Esophagus squamous epithelium (tissue), 5 donors: Measurements from ENCODE around the gene BANF2. TPM values are rescaled to one million over a fixed set of nuclear protein-coding genes. Genes with fewer than 3 reads are reported as not detected.
A peak's percentile ranks its signal among the peaks of the same experiment; 100 is the strongest.

Source experiments
- DNase-seq: peaks from one replicate; lab custom pipeline; 2025; lab: John Stamatoyannopoulos, UW
- H3K27ac ChIP-seq, 4 donors: fragments of 200-600 bp; sonication (generic); one replicate each; pipeline ENCODE4 v1.5.1; 2016 to 2019; ENCODE audit warnings: mild to moderate bottlenecking in 1 of 4
- H3K27me3 ChIP-seq, 4 donors: fragments of 200-600 bp; sonication (generic); 1 replicate in 3 of 4; 2 replicates in 1 of 4; pipeline versions ENCODE4 v1.5.1 to v1.6.0; 2017 to 2021; ENCODE audit warnings: antibody characterized with exemption in 1 of 4
- H3K36me3 ChIP-seq, 3 donors: fragments of 200-600 bp; sonication (generic); one replicate each; pipeline ENCODE4 v1.5.1; 2016 to 2019
- H3K4me1 ChIP-seq, 3 donors: fragments of 200-600 bp; sonication (generic); one replicate each; pipeline ENCODE4 v1.5.1; 2017 to 2019
- H3K4me3 ChIP-seq, 4 donors: fragments of 200-600 bp; sonication (generic); 1 replicate in 3 of 4; 2 replicates in 1 of 4; pipeline ENCODE4 v1.5.1; 2016 to 2019; ENCODE audit warnings: mild to moderate bottlenecking in 2 of 4, moderate library complexity in 1 of 4
- H3K9me3 ChIP-seq, 3 donors: fragments of 200-600 bp; sonication (generic); one replicate each; pipeline ENCODE4 v1.5.1; 2016 to 2019
- CTCF ChIP-seq, 6 experiments: fragments of 450-650 bp in 4 of 6; fragments of 200-600 bp in 2 of 6; sonication (generic) in 2 of 6; IDR thresholded peaks; one replicate each; pipeline ENCODE4 v1.5.1; 2016 to 2019; ENCODE audit warnings: antibody characterized with exemption in 6 of 6, mild to moderate bottlenecking in 4 of 6, moderate library complexity in 4 of 6
- POLR2A ChIP-seq, 4 donors: fragments of 450-650 bp; IDR thresholded peaks; one replicate each; pipeline ENCODE4 v1.6.1; 2017; ENCODE audit warnings: antibody characterized with exemption in 4 of 4, mild to moderate bottlenecking in 4 of 4, moderate library complexity in 3 of 4
- WGBS, 2 donors: methylation state at CpG; one replicate each; pipeline ENCODE4 v1.1.5; 2018; 5-methylcytosine and 5-hydroxymethylcytosine counted together
- intact Hi-C: fragments of 100-400 bp; cut with DNase I; formaldehyde crosslinking; loops from one replicate; pipeline ENCODE4 v1.15.0; 2022
- total RNA-seq, 4 donors: library from RNA; depleted of rRNA; stranded (reverse); fragments of >200 nt; gene quantifications; one replicate each; pipeline ENCODE4 v1.1.0, GENCODE V29; 2016
- donor health status: DM: yes; HTN: yes; CAD: no.

Gene BANF2
- total RNA-seq, 4 donors from 2014 or later = not detected

DNA sequence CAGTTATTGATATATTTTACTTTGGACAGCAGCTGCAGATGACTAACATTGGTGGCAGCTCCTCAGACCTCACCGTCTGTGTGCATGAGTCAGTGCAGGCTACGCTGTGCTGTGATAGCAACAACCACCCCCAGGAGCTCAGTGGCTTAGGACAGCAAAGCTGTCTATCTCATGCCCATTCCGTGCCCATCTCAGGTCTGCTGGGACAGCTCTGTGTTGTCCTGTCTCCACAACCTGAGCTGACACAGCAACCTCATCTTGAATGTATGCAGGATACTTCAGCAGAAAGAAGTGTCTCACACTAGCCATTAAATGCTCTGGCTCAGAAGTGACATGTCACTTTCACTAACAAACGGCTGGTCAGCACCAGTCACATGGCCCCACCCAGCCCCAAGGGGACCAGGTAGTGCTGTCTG lies 47.7 kb downstream of the BANF2 start:
- DNase-seq = no peak
- Histone ChIP-seq H3K9me3 (no peaks in the 10 kb centered on the region), H3K4me1 (peaks cover 0 to 5% (median 0%) of the 10 kb centered on the region in 3 donors), H3K36me3 (no peaks in the 10 kb centered on the region), H3K4me3 (no peak overlapping the region), H3K27me3 (no peaks in the 10 kb centered on the region), H3K27ac (no peak overlapping the region)
- TF ChIP-seq CTCF (IDR thresholded peaks at IDR 0.05) = no peak
- TF ChIP-seq POLR2A (IDR thresholded peaks at IDR 0.05) = no peak
- 19 to 43% methylated on average over 3 to 4 of the region's 4 CpGs for WGBS, 2 donors
- intact Hi-C loops = no loop called here

- Histone ChIP-seq H3K4me1 (peaks cover 0 to 5% (median 0%) of the 10 kb centered on the region in 3 donors), H3K9me3 (no peaks in the 10 kb centered on the region), H3K4me3 (no peak overlapping the region), H3K27me3 (no peaks in the 10 kb centered on the region), H3K36me3 (no peaks in the 10 kb centered on the region), H3K27ac (no peak overlapping the region)
- TF ChIP-seq CTCF (IDR thresholded peaks at IDR 0.05) (no peak), POLR2A (IDR thresholded peaks at IDR 0.05) (no peak)
- intact Hi-C loops = no loop called here
- 76 to 84% methylated on average over 5 of the region's 5 CpGs for WGBS, 2 donors
- DNase-seq = no peak
These were observed 48.5 kb downstream of the BANF2 start for GRCh38 chr20:17748279-17748678.

DNA sequence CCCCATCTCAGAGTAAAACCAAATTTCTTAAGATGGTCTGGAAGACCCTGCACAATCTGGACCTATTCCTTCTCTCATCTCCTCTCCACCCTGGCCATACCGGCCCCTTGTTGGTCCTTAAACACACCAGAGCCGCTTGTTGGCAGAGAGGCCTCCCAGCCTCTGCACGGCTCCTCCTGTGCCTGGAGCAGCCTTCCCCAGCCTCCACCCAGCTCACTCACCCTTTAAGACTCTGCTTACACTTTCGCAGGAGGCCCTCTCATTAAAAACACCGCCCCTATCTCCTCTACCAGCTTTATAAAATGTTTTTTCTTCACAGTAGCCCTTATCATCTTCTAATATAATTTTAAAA lies 49.8 kb downstream of the BANF2 start:
- intact Hi-C loops = no loop called here
- no peaks in the 10 kb centered on the region for H3K27me3 ChIP-seq
- no peak for DNase-seq
- TF ChIP-seq CTCF (IDR thresholded peaks at IDR 0.05) = no peak
- H3K36me3 ChIP-seq = no peaks in the 10 kb centered on the region
- 74 to 82% methylated on average over 5 of the region's 5 CpGs for WGBS, 2 donors
- no peak overlapping the region for H3K4me3 ChIP-seq
- peaks cover 0 to 5% (median 0%) of the 10 kb centered on the region in 3 donors for H3K4me1 ChIP-seq
- H3K27ac ChIP-seq = no peak overlapping the region
- H3K9me3 ChIP-seq = no peaks in the 10 kb centered on the region

- Histone ChIP-seq H3K9me3 (no peaks in the 10 kb centered on the region), H3K4me1 (peaks cover 0 to 5% (median 0%) of the 10 kb centered on the region in 3 donors), H3K27ac (peak overlapping the region in 1 of 4 donors; percentile 35), H3K36me3 (no peaks in the 10 kb centered on the region), H3K4me3 (no peak overlapping the region), H3K27me3 (no peaks in the 10 kb centered on the region)
- DNase-seq = no peak
- TF ChIP-seq CTCF (IDR thresholded peaks at IDR 0.05) = no peak
- no peak for TF ChIP-seq POLR2A (IDR thresholded peaks at IDR 0.05)
- intact Hi-C loops = no loop called here
- WGBS, 2 donors = 64 to 81% methylated on average over 10 to 11 of the region's 15 CpGs
These were observed 50.4 kb downstream of the BANF2 start for GRCh38 chr20:17749978-17750721.

GRCh38 chr20:17750722-17751045 lies 50.9 kb downstream of the BANF2 start:
- peak overlapping the region in 1 of 4 donors; percentile 33 for H3K27ac ChIP-seq
- intact Hi-C loops = no loop called here

More at GRCh38 chr20:17750722-17751045, 50.9 kb downstream of the BANF2 start:
- DNase-seq = no peak
- Histone ChIP-seq H3K9me3 (no peaks in the 10 kb centered on the region), H3K36me3 (no peaks in the 10 kb centered on the region), H3K27me3 (no peaks in the 10 kb centered on the region), H3K4me3 (no peak overlapping the region), H3K4me1 (peaks cover 0 to 5% (median 0%) of the 10 kb centered on the region in 3 donors)
- 54 to 69% methylated on average over 2 of the region's 2 CpGs for WGBS, 2 donors
- no peak for TF ChIP-seq POLR2A (IDR thresholded peaks at IDR 0.05)
- no peak for TF ChIP-seq CTCF (IDR thresholded peaks at IDR 0.05)
